ENCODE data around the gene PDS5A. TPM values are rescaled to one million over a fixed set of nuclear protein-coding genes. Genes with fewer than 3 reads are reported as not detected.
"Not testable (repeated sequence)": the region's sequence is repeated elsewhere in the genome, so short reads cannot be mapped to it uniquely, and the experiment has no call there.

Gene PDS5A
- total RNA-seq, 4 donors from 2014 or later: 61.0 to 78.1 (median 61.5) TPM

DNA sequence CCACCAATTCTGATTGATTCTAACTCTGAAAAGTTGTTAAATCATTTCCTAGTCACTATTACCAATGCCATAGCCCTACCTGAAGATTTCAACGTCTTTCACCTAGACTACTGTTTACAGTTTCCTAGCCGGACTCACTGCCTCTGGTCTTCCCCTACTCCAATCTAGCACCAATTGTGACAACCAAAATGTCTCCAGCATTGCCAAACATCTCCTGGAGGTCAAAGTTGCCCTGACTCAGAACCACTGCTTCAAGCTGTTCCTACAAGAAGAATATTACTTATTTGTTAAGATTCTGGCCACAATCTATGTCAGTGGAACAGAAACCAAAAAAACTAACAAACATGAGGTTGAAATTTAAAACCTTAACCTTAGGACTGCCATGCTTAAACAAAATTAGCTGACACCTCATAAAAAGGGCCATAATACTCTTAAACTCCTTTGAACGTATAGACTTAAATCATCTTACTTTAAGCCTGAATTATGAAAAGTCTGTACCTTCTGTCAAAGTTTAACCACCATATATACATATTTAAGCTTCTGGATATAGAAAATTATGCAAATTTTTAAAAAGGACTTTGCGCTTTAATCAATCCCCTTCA, 2.1 kb downstream of the PDS5A start:
- H3K27ac ChIP-seq: peak overlapping the region in 2 of 4 donors; percentile 93 to 97
- DNase-seq (ENCODE audit: low spot score in 2 of 2): no peak
- H3K27me3 ChIP-seq: no peaks in the 10 kb centered on the region
- TF ChIP-seq CTCF (IDR thresholded peaks at IDR 0.05): no peak
- TF ChIP-seq POLR2A (IDR thresholded peaks at IDR 0.05): no peak
- TF ChIP-seq EP300 (IDR thresholded peaks at IDR 0.05): no peak
- peaks cover 0 to 23% (median 0%) of the 10 kb centered on the region in 3 donors for H3K36me3 ChIP-seq
- no peaks in the 10 kb centered on the region for H3K9me3 ChIP-seq
- WGBS, 2 donors: 70 to 74% methylated on average over 4 of the region's 4 CpGs
- peaks cover 0 to 54% (median 12%) of the 10 kb centered on the region in 4 donors for H3K4me1 ChIP-seq
- peak overlapping the region in 1 of 4 donors; percentile 85 for H3K4me3 ChIP-seq

DNA sequence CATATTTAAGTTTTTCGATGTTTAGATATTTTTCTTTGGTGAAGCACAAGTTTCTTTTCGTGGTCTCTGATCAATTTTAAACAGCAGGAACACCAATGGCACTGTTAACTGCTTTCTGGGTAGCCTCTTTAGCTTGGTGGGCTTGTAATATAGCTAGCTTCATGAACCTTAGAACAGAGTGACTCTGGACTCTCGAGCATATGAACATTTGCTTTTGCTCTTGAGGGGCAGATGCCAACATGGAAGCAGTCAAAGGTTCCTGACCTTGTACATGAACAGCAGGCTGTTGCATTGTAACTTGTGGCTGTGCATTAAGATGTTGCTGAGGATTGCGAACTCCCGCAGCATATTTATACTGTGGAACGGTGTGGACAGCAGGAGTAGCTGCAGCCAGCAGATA, 4.7 kb downstream of the PDS5A start:
- not testable (repeated sequence) for H3K27ac ChIP-seq; H3K4me3 ChIP-seq; H3K27me3 ChIP-seq; H3K9me3 ChIP-seq; DNase-seq (ENCODE audit: low spot score in 2 of 2)
- Histone ChIP-seq H3K4me1 (peaks cover 0 to 58% (median 14%) of the 10 kb centered on the region in 4 donors), H3K36me3 (peaks cover 0 to 23% (median 0%) of the 10 kb centered on the region in 3 donors)
- WGBS, 2 donors: 76 to 77% methylated on average over 6 of the region's 6 CpGs

DNA sequence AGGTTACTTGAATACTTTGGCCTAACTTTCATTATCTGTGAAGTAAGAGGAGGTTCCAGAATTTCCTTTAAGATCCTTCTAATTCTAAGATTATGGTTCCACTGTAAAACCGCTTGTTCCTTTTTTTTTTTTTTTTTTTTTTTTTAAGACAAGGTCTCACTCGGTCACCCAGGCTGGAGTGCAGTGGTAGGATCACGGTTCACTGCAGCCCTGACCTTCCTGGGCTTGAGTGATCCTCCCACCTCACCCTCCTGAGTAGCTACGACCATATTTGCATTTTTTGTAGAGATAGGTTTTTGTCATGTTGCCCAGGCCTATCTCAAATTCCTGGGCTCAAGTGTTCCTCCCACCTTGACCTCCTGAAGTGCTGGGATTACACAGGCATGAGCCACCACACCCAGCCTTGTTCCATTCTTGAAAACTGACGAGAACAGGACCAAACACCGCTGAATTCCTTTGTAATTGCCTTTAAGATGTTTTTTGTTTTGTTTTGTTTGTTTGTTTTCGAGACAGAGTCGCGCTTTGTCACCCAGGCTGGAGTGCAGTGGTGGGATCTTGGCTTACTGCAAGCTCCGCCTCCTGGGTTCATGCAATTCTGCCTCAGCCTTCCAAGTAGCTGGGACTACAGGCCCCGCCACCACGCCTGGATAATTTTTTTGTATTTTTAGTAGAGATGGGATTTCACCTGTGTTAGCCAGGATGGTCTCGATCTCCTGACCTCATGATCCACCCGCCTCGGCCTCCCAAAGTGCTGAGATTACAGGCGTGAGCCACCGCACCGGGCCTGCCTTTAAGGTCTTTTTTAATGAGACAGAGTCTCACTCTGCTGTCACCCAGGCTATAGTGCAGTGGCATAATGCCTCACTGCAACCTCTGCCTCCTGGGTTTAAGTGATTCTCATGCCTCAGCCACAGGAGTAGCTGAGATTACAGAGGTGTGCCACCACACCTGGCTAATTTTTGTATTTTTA, 6.8 kb downstream of the PDS5A start:
- Histone ChIP-seq H3K36me3 (peaks cover 0 to 28% (median 0%) of the 10 kb centered on the region in 3 donors), H3K9me3 (no peaks in the 10 kb centered on the region), H3K4me1 (peaks cover 0 to 61% (median 13%) of the 10 kb centered on the region in 4 donors), H3K4me3 (no peak overlapping the region), H3K27me3 (no peaks in the 10 kb centered on the region), H3K27ac (peak overlapping the region in 1 of 4 donors; percentile 42)
- TF ChIP-seq CTCF (IDR thresholded peaks at IDR 0.05) (no peak), POLR2A (IDR thresholded peaks at IDR 0.05) (no peak)
- WGBS, 2 donors: 80 to 83% methylated on average over 18 of the region's 18 CpGs
- no peak for DNase-seq (ENCODE audit: low spot score in 2 of 2)

- no peak for DNase-seq (ENCODE audit: low spot score in 2 of 2)
- no peaks in the 10 kb centered on the region for H3K9me3 ChIP-seq
- H3K36me3 ChIP-seq: peaks cover 0 to 6% (median 0%) of the 10 kb centered on the region in 3 donors
- WGBS, 2 donors: 93 to 94% methylated on average over 5 of the region's 5 CpGs
- TF ChIP-seq POLR2A (IDR thresholded peaks at IDR 0.05) (no peak), CTCF (IDR thresholded peaks at IDR 0.05) (no peak), EP300 (IDR thresholded peaks at IDR 0.05) (no peak)
- H3K27ac ChIP-seq: no peak overlapping the region
- H3K4me1 ChIP-seq: peaks cover 0 to 32% (median 2%) of the 10 kb centered on the region in 4 donors
- H3K4me3 ChIP-seq: no peak overlapping the region
- H3K27me3 ChIP-seq: no peaks in the 10 kb centered on the region
These were observed 14.1 kb downstream of the PDS5A start for GRCh38 chr4:39963656-39964055.

GRCh38 chr4:39961311-39961877, 16.3 kb downstream of the PDS5A start:
- no peaks in the 10 kb centered on the region for H3K27me3 ChIP-seq
- no peak for DNase-seq (ENCODE audit: low spot score in 2 of 2)
- H3K36me3 ChIP-seq: no peaks in the 10 kb centered on the region
- no peak overlapping the region for H3K4me3 ChIP-seq
- 97 to 100% methylated on average over 12 of the region's 12 CpGs for WGBS, 2 donors
- no peaks in the 10 kb centered on the region for H3K9me3 ChIP-seq
- H3K27ac ChIP-seq: no peak overlapping the region
- TF ChIP-seq POLR2A (IDR thresholded peaks at IDR 0.05) (no peak), CTCF (IDR thresholded peaks at IDR 0.05) (no peak), EP300 (IDR thresholded peaks at IDR 0.05) (no peak)
- H3K4me1 ChIP-seq: peaks cover 0 to 28% (median 2%) of the 10 kb centered on the region in 4 donors

Data from tibial nerve (tissue), 4 donors.